HG03025 (cell line): ENCODE results near the gene SESN1.

Experiments used
- ATAC-seq: cut with Tn5 transposase; IDR thresholded peaks from one replicate; pipeline ENCODE4 v1.9.1; 2021; ENCODE audit warnings: mild to moderate bottlenecking, moderate library complexity; ENCODE audit not compliant: unreplicated experiment, low FRiP score

SESN1 gene

GRCh38 chr6:108969776-108970175, 124.9 kb downstream of the SESN1 start:
- ATAC-seq, result no peak

- no peak for ATAC-seq
Observed at GRCh38 chr6:108968325-108969316, 126.0 kb downstream of the SESN1 start.

GRCh38 chr6:108966855-108967755, 127.5 kb downstream of the SESN1 start:
- no peak for ATAC-seq

- ATAC-seq, result no peak
Observed at GRCh38 chr6:108966251-108966650, 128.4 kb downstream of the SESN1 start.

- ATAC-seq, result no peak
Observed at GRCh38 chr6:108961985-108962384, 132.7 kb downstream of the SESN1 start.

GRCh38 chr6:108961077-108961476, 133.6 kb downstream of the SESN1 start:
- ATAC-seq, result no peak

GRCh38 chr6:108960601-108961000, 134.0 kb downstream of the SESN1 start:
- ATAC-seq, result no peak

GRCh38 chr6:108959972-108960582, 134.6 kb downstream of the SESN1 start:
- no peak for ATAC-seq

GRCh38 chr6:108958900-108959770, 135.5 kb downstream of the SESN1 start:
- no peak for ATAC-seq

GRCh38 chr6:108957221-108957620, 137.4 kb downstream of the SESN1 start:
- ATAC-seq, result no peak

- no peak for ATAC-seq
Observed at GRCh38 chr6:108955329-108955949, 139.2 kb downstream of the SESN1 start.

GRCh38 chr6:108953681-108954080, 141.0 kb downstream of the SESN1 start:
- no peak for ATAC-seq

- ATAC-seq, result no peak
Observed at GRCh38 chr6:108952776-108953486, 141.7 kb downstream of the SESN1 start.

GRCh38 chr6:108951351-108951953, 143.2 kb downstream of the SESN1 start:
- no peak for ATAC-seq

- ATAC-seq, result no peak
Observed at GRCh38 chr6:108948181-108948661, 146.4 kb downstream of the SESN1 start.

- ATAC-seq, result no peak
Observed at GRCh38 chr6:108947114-108947854, 147.4 kb downstream of the SESN1 start.

- no peak for ATAC-seq
Observed at GRCh38 chr6:108946695-108947094, 148.0 kb downstream of the SESN1 start.
